Immature natural killer cell (primary cell): Measurements from ENCODE around the gene C17orf50. TPM values are rescaled to one million over a fixed set of nuclear protein-coding genes. Genes with fewer than 3 reads are reported as not detected.

Experiments
- DNase-seq, 3 donors: peaks; one replicate each; pipeline ENCODE4 v3.0.0; 2022; ENCODE audit warnings: mixed read lengths in 1 of 3
- H3K27ac Mint-ChIP-seq, 6 donors: one replicate each; pipeline ENCODE4 v1.8.0; 2020; ENCODE audit warnings: mixed read lengths in 6 of 6, mild to moderate bottlenecking in 5 of 6, inconsistent platforms in 4 of 6, moderate library complexity in 3 of 6
- H3K27me3 Mint-ChIP-seq, 3 donors: one replicate each; pipeline ENCODE4 v1.8.0; 2020 to 2021; ENCODE audit warnings: low read depth in 3 of 3, mild to moderate bottlenecking in 3 of 3, mixed read lengths in 3 of 3, moderate library complexity in 3 of 3, inconsistent platforms in 1 of 3
- H3K36me3 Mint-ChIP-seq, 3 donors: one replicate each; pipeline ENCODE4 v1.8.0; 2020; ENCODE audit warnings: mixed read lengths in 3 of 3, inconsistent platforms in 2 of 3, mild to moderate bottlenecking in 2 of 3
- H3K4me1 Mint-ChIP-seq, 2 donors: one replicate each; pipeline ENCODE4 v1.8.0; 2020; ENCODE audit warnings: inconsistent platforms in 2 of 2, mild to moderate bottlenecking in 2 of 2, mixed read lengths in 2 of 2, moderate library complexity in 1 of 2
- H3K4me3 Mint-ChIP-seq, 5 donors: one replicate each; pipeline ENCODE4 v1.8.0; 2020; ENCODE audit warnings: mild to moderate bottlenecking in 5 of 5, mixed read lengths in 5 of 5, inconsistent platforms in 3 of 5, moderate library complexity in 3 of 5
- H3K9me3 Mint-ChIP-seq, 6 donors: one replicate each; pipeline ENCODE4 v1.8.0; 2020; ENCODE audit warnings: mild to moderate bottlenecking in 6 of 6, mixed read lengths in 6 of 6, inconsistent platforms in 4 of 6, moderate library complexity in 3 of 6
- polyA plus RNA-seq, 3 donors: library from polyadenylated mRNA; unstranded; fragments of 300-500 nt; fragmentation: Illumina TruSeq; gene quantifications; one replicate each; pipeline ENCODE4 v1.2.3, GENCODE V29; 2021

Gene C17orf50
- polyA plus RNA-seq, 3 donors from 2014 or later, result 0.28 to 0.34 TPM; not detected in 1

- peak overlapping the region; percentile 96 to 100 (median 97) for H3K4me3 Mint-ChIP-seq
Measured at GRCh38 chr17:35808240-35808961, 47.7 kb downstream of the C17orf50 start.

GRCh38 chr17:35808962-35809854 is 48.5 kb downstream of the C17orf50 start, which contains the start of gene TAF15:
Gene TAF15 (plus strand): TSS chr17:35809484. CDS start chr17:35809570, 86 bp downstream.
- peaks cover 47 to 61% of the 10 kb centered on the region in 2 donors for H3K4me1 Mint-ChIP-seq
- no peaks in the 10 kb centered on the region for H3K9me3 Mint-ChIP-seq
- DNase-seq, result peak; percentile 96 to 97 (median 97)
- H3K4me3 Mint-ChIP-seq, result peak within 1 kb of the TSS; percentile 96 to 100 (median 97)
- H3K27me3 Mint-ChIP-seq, result peaks cover 5 to 19% (median 14%) of the 10 kb centered on the region in 3 donors
- H3K36me3 Mint-ChIP-seq, result no peaks in the 10 kb centered on the region
- H3K27ac Mint-ChIP-seq, result peak within 1 kb of the TSS; percentile 93 to 99 (median 99)

More at GRCh38 chr17:35808240-35808961, 47.7 kb downstream of the C17orf50 start:
- H3K27ac Mint-ChIP-seq, result peak overlapping the region; percentile 93 to 99 (median 99)
- H3K9me3 Mint-ChIP-seq, result no peaks in the 10 kb centered on the region
- no peaks in the 10 kb centered on the region for H3K36me3 Mint-ChIP-seq
- no peak for DNase-seq
- H3K27me3 Mint-ChIP-seq, result peaks cover 5 to 19% (median 14%) of the 10 kb centered on the region in 3 donors
- peaks cover 39 to 53% of the 10 kb centered on the region in 2 donors for H3K4me1 Mint-ChIP-seq

GRCh38 chr17:35809855-35810461 is 49.3 kb downstream of the C17orf50 start:
- DNase-seq, result no peak
- peak overlapping the region; percentile 93 to 99 (median 99) for H3K27ac Mint-ChIP-seq
- no peaks in the 10 kb centered on the region for H3K36me3 Mint-ChIP-seq
- H3K27me3 Mint-ChIP-seq, result peaks cover 5 to 19% (median 14%) of the 10 kb centered on the region in 3 donors
- peak overlapping the region; percentile 96 to 100 (median 97) for H3K4me3 Mint-ChIP-seq
- H3K9me3 Mint-ChIP-seq, result no peaks in the 10 kb centered on the region
- H3K4me1 Mint-ChIP-seq, result peaks cover 51 to 68% of the 10 kb centered on the region in 2 donors

GRCh38 chr17:35811759-35812158 is 51.1 kb downstream of the C17orf50 start:
- no peaks in the 10 kb centered on the region for H3K9me3 Mint-ChIP-seq
- H3K4me1 Mint-ChIP-seq, result peaks cover 65 to 86% of the 10 kb centered on the region in 2 donors
- H3K27ac Mint-ChIP-seq, result peak overlapping the region in 4 of 6 donors; percentile 34 to 48 (median 39)
- DNase-seq, result no peak
- H3K27me3 Mint-ChIP-seq, result peaks cover 5 to 19% (median 14%) of the 10 kb centered on the region in 3 donors
- H3K36me3 Mint-ChIP-seq, result peaks cover 0 to 4% (median 0%) of the 10 kb centered on the region in 3 donors
- H3K4me3 Mint-ChIP-seq, result peak overlapping the region; percentile 16 to 52 (median 39)

- Mint-ChIP-seq H3K27ac (no peak overlapping the region), H3K9me3 (no peaks in the 10 kb centered on the region), H3K4me3 (peak overlapping the region in 1 of 5 donors; percentile 16), H3K27me3 (peaks cover 5 to 19% (median 14%) of the 10 kb centered on the region in 3 donors), H3K36me3 (peaks cover 0 to 4% (median under 1%) of the 10 kb centered on the region in 3 donors), H3K4me1 (peaks cover 69 to 93% of the 10 kb centered on the region in 2 donors)
- no peak for DNase-seq
Measured at GRCh38 chr17:35812456-35812855, 51.8 kb downstream of the C17orf50 start.

Other genes starting within 250 kb of the C17orf50 start
- gene SLFN12L, start 223.2 kb upstream of the C17orf50 start, polyA plus RNA-seq, result 10 to 100 TPM; 14.8 to 28.8 (median 27.4) TPM
- gene SLFN14, start 200.1 kb upstream of the C17orf50 start, polyA plus RNA-seq, result under 1 TPM in 2 of 3 donors, not detected in 1; 0.10 to 0.50 TPM
- 1 to 10 TPM in 2 of 3 donors, not detected in 1; 1.7 to 2.0 TPM for gene PEX12, start 182.3 kb upstream of the C17orf50 start, polyA plus RNA-seq
- gene AP2B1, start 173.6 kb upstream of the C17orf50 start, polyA plus RNA-seq, result 10 to 100 TPM; 43.7 to 79.9 (median 51.4) TPM
- not detected for gene RASL10B, start 29.2 kb upstream of the C17orf50 start, polyA plus RNA-seq
- not detected for gene GAS2L2, start 7.6 kb upstream of the C17orf50 start, polyA plus RNA-seq
- not detected for gene MMP28, start 34.8 kb downstream of the C17orf50 start, polyA plus RNA-seq
- gene TAF15, start 48.6 kb downstream of the C17orf50 start, polyA plus RNA-seq, result 10 to 100 TPM in 2 of 3 donors, 1 to 10 TPM in 1; 9.4 to 35.5 (median 10.3) TPM
- under 1 TPM in 2 of 3 donors, not detected in 1; 0.11 to 0.19 TPM for gene HEATR9, start 108.0 kb downstream of the C17orf50 start, polyA plus RNA-seq
- 1,000 to 10,000 TPM; 1,095 to 2,255 (median 1,960) TPM for gene CCL5, start 119.5 kb downstream of the C17orf50 start, polyA plus RNA-seq
- gene RDM1, start 169.9 kb downstream of the C17orf50 start, polyA plus RNA-seq, result 1 to 10 TPM in 1 of 3 donors, under 1 TPM in 1, not detected in 1; 0.82 to 1.7 TPM
- not detected for gene LYZL6, start 182.8 kb downstream of the C17orf50 start, polyA plus RNA-seq
- gene CCL16, start 220.6 kb downstream of the C17orf50 start, polyA plus RNA-seq, result not detected
- gene CCL14, start 225.8 kb downstream of the C17orf50 start, polyA plus RNA-seq, result not detected
- gene CCL15, start 240.7 kb downstream of the C17orf50 start, polyA plus RNA-seq, result not detected